ENCODE measurements around the gene SORBS2. TPM values are rescaled to one million over a fixed set of nuclear protein-coding genes. Genes with fewer than 3 reads are reported as not detected.

Gene SORBS2
- total RNA-seq, 1 experiment from 2014 or later = 9.7 TPM

GRCh38 chr4:185775792-185776555 lies 36.0 kb downstream of the SORBS2 start:
- Mint-ChIP-seq H3K4me3 (peak overlapping the region in 1 of 2 experiments; percentile 88; a peak in 2 of 5 replicates), H3K4me1 (peaks cover 58 to 65% of the 10 kb centered on the region in 2 experiments), H3K27ac (peak overlapping the region; percentile 49 to 91 (median 90); a peak in 4 of 7 replicates), H3K36me3 (ENCODE audit: insufficient read depth in 1 of 3, low read depth in 3 of 3) (peaks cover 0 to 10% (median 8%) of the 10 kb centered on the region in 3 experiments; a peak in 4 of 7 replicates), H3K9me3 (peaks cover 0 to 3% of the 10 kb centered on the region in 2 experiments; a peak in 1 of 5 replicates), H3K27me3 (ENCODE audit: low read depth) (no peaks in the 10 kb centered on the region)
- peak overlapping the region; percentile 92 for H3K4me2 ChIP-seq (ENCODE audit: insufficient read depth, insufficient read length, low read length)
- H4K91ac ChIP-seq (ENCODE audit: insufficient read length, low read depth, low read length) = no peak overlapping the region
- H3K4me1 ChIP-seq (ENCODE audit: insufficient read depth, low read length) = peaks cover 6% of the 10 kb centered on the region
- H3K23ac ChIP-seq (ENCODE audit: insufficient read length, low read depth, low read length) = no peak overlapping the region
- no peak overlapping the region for H3K4ac ChIP-seq (ENCODE audit: low read depth, low read length)
- H2AFZ ChIP-seq (ENCODE audit: low read length) = no peak overlapping the region
- peaks cover 4% of the 10 kb centered on the region; the same call in 1 of the 2 replicates for H3K79me2 ChIP-seq (ENCODE audit: insufficient read depth, low read length)
- no peak overlapping the region for H3K18ac ChIP-seq (ENCODE audit: insufficient read length, low read depth, low read length)
- H4K8ac ChIP-seq (replicated peaks; ENCODE audit: insufficient read length, low read depth, low read length) = no peak overlapping the region
- no peak overlapping the region for H3K14ac ChIP-seq (ENCODE audit: insufficient read depth, low read length)
- no peak overlapping the region for H2BK20ac ChIP-seq (ENCODE audit: low read depth, low read length, poor library complexity, severe bottlenecking)
- H3K9ac ChIP-seq (ENCODE audit: extremely low read depth, insufficient read length, low read length) = no peak overlapping the region
- H3T11ph ChIP-seq (ENCODE audit: low read length) = no peak overlapping the region
- H3K9me3 ChIP-seq (ENCODE audit: control insufficient read depth, low read depth, low read length) = no peaks in the 10 kb centered on the region
- TF ChIP-seq, protein P1, sequence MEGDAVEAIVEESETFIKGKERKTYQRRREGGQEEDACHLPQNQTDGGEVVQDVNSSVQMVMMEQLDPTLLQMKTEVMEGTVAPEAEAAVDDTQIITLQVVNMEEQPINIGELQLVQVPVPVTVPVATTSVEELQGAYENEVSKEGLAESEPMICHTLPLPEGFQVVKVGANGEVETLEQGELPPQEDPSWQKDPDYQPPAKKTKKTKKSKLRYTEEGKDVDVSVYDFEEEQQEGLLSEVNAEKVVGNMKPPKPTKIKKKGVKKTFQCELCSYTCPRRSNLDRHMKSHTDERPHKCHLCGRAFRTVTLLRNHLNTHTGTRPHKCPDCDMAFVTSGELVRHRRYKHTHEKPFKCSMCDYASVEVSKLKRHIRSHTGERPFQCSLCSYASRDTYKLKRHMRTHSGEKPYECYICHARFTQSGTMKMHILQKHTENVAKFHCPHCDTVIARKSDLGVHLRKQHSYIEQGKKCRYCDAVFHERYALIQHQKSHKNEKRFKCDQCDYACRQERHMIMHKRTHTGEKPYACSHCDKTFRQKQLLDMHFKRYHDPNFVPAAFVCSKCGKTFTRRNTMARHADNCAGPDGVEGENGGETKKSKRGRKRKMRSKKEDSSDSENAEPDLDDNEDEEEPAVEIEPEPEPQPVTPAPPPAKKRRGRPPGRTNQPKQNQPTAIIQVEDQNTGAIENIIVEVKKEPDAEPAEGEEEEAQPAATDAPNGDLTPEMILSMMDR (conservative IDR thresholded peaks at IDR 0.05) = no peak
- H3K27me3 ChIP-seq (ENCODE audit: insufficient read depth, low read length) = no peaks in the 10 kb centered on the region
- H3K79me1 ChIP-seq (ENCODE audit: insufficient read depth, low read depth, low read length, poor library complexity, severe bottlenecking) = peaks cover 3% of the 10 kb centered on the region
- no peak overlapping the region for H3K27ac ChIP-seq (ENCODE audit: insufficient read length, low read depth, low read length)
- no peak overlapping the region for H2BK12ac ChIP-seq (ENCODE audit: insufficient read length, low read depth, low read length)
- no CpG with 5 or more reads among the region's 4 CpGs for WGBS (ENCODE audit: extremely low coverage, insufficient read length, low lambda C conversion rate)
- no peak overlapping the region for H2BK120ac ChIP-seq (ENCODE audit: low read depth, low read length, poor library complexity, severe bottlenecking)
- H3K56ac ChIP-seq (ENCODE audit: insufficient read length, low read depth, low read length) = no peak overlapping the region
- no peak overlapping the region for H2BK5ac ChIP-seq (ENCODE audit: insufficient read length, low read length)
- no peak for DNase-seq
- H2AK5ac ChIP-seq (ENCODE audit: insufficient read length, low read length) = no peak overlapping the region
- no peaks in the 10 kb centered on the region for H3K23me2 ChIP-seq (ENCODE audit: insufficient read length, low read depth, low read length, poor library complexity, severe bottlenecking)
- H4K5ac ChIP-seq (ENCODE audit: insufficient read length, low read depth, low read length) = no peak overlapping the region
- H2BK15ac ChIP-seq (ENCODE audit: low read depth, low read length) = no peak overlapping the region
- H4K20me1 ChIP-seq (ENCODE audit: control insufficient read depth, insufficient read depth, insufficient read length) = no peaks in the 10 kb centered on the region
